ENCODE results near the gene LRPPRC.

The LRPPRC gene

GRCh38 chr2:43944915-43945314, 50.9 kb downstream of the LRPPRC start:
- no peak overlapping the region for H3K27ac ChIP-seq (replicated peaks)
- TF ChIP-seq POLR2AphosphoS5 (IDR thresholded peaks at IDR 0.05; ENCODE audit: low read depth) = no peak
- TF ChIP-seq GABPA (IDR thresholded peaks at IDR 0.05; ENCODE audit: low read depth) = no peak
- no peak for TF ChIP-seq CTCF (IDR thresholded peaks at IDR 0.05; ENCODE audit: insufficient read depth, low read length)
- no peak for TF ChIP-seq SPI1 (IDR thresholded peaks at IDR 0.05; ENCODE audit: borderline replicate concordance, low read depth)
- TF ChIP-seq REST (IDR thresholded peaks at IDR 0.05; ENCODE audit: insufficient replicate concordance, low read depth) = no peak
- H3K4me3 ChIP-seq (replicated peaks; ENCODE audit: insufficient read depth, low read length) = no peak overlapping the region
- no peak for DNase-seq (ENCODE audit: low read depth in 1 of 2, low spot score in 1 of 2)
- H3K27me3 ChIP-seq (ENCODE audit: insufficient read depth, poor library complexity, severe bottlenecking) = no peaks in the 10 kb centered on the region

DNA sequence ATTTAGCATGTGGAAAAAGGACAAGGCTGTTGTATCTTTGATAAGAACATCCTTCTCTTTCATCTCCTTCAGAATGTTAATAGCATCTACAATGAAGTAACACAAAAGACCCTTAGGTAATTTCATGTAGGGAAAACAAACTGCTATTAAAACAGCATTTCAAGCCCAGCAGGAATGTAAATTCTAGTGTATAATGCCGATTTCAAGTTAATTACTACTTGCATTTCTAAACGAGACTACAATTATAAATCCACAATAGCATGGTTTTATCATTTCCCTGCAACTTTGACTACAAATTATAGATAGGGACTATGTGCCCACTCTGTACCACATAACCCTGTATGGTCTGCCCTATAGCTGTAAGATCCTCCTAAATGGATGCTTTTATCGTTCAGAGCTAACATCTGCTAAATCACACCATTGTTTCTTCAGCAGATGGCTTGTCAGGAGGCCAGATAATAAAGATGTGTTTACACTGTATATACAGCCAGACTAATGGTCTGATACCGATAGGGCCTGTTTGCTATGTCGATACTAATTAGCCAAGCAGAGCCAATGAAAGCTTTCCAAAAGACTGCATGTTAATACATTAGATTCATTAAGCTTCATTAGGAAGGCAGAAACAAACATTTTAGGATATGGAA, 51.9 kb downstream of the LRPPRC start:
- no peaks in the 10 kb centered on the region for H3K27me3 ChIP-seq (ENCODE audit: insufficient read depth, poor library complexity, severe bottlenecking)
- H3K4me3 ChIP-seq (replicated peaks; ENCODE audit: insufficient read depth, low read length) = no peak overlapping the region
- no peak overlapping the region for H3K27ac ChIP-seq (replicated peaks)
- no peak for TF ChIP-seq POLR2AphosphoS5 (IDR thresholded peaks at IDR 0.05; ENCODE audit: low read depth)
- TF ChIP-seq CTCF (IDR thresholded peaks at IDR 0.05; ENCODE audit: insufficient read depth, low read length) = no peak
- no peak for TF ChIP-seq GABPA (IDR thresholded peaks at IDR 0.05; ENCODE audit: low read depth)
- no peak for TF ChIP-seq REST (IDR thresholded peaks at IDR 0.05; ENCODE audit: insufficient replicate concordance, low read depth)
- no peak for TF ChIP-seq SPI1 (IDR thresholded peaks at IDR 0.05; ENCODE audit: borderline replicate concordance, low read depth)
- DNase-seq (ENCODE audit: low read depth in 1 of 2, low spot score in 1 of 2) = no peak

GRCh38 chr2:43943323-43943722, 52.5 kb downstream of the LRPPRC start:
- Histone ChIP-seq H3K27me3 (ENCODE audit: insufficient read depth, poor library complexity, severe bottlenecking) (no peaks in the 10 kb centered on the region), H3K27ac (replicated peaks) (no peak overlapping the region), H3K4me3 (replicated peaks; ENCODE audit: insufficient read depth, low read length) (no peak overlapping the region)
- no peak for DNase-seq (ENCODE audit: low read depth in 1 of 2, low spot score in 1 of 2)
- TF ChIP-seq REST (IDR thresholded peaks at IDR 0.05; ENCODE audit: insufficient replicate concordance, low read depth) = no peak
- TF ChIP-seq GABPA (IDR thresholded peaks at IDR 0.05; ENCODE audit: low read depth) = no peak
